GM18951 (cell line): ENCODE data around the gene A1CF.
"Not testable (repeated sequence)": the region's sequence is repeated elsewhere in the genome, so short reads cannot be mapped to it uniquely, and the experiment has no call there.

Source experiments
- POLR2A ChIP-seq: IDR thresholded peaks from 4 replicates; pipeline ENCODE4 v1.6.1; 2011; ENCODE audit warnings: mild to moderate bottlenecking; ENCODE audit not compliant: insufficient read length, insufficient read depth; ENCODE audit errors: extremely low read depth
- in situ Hi-C: fragments of 300-500 bp; cut with MboI; formaldehyde crosslinking; loops from one replicate; pipeline ENCODE4 v1.12.0; 2022; ENCODE audit warnings: low sequenced_read_pairs, mixed read lengths, inconsistent platforms; ENCODE audit not compliant: unreplicated experiment

The A1CF gene, protein sequence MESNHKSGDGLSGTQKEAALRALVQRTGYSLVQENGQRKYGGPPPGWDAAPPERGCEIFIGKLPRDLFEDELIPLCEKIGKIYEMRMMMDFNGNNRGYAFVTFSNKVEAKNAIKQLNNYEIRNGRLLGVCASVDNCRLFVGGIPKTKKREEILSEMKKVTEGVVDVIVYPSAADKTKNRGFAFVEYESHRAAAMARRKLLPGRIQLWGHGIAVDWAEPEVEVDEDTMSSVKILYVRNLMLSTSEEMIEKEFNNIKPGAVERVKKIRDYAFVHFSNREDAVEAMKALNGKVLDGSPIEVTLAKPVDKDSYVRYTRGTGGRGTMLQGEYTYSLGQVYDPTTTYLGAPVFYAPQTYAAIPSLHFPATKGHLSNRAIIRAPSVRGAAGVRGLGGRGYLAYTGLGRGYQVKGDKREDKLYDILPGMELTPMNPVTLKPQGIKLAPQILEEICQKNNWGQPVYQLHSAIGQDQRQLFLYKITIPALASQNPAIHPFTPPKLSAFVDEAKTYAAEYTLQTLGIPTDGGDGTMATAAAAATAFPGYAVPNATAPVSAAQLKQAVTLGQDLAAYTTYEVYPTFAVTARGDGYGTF

DNA sequence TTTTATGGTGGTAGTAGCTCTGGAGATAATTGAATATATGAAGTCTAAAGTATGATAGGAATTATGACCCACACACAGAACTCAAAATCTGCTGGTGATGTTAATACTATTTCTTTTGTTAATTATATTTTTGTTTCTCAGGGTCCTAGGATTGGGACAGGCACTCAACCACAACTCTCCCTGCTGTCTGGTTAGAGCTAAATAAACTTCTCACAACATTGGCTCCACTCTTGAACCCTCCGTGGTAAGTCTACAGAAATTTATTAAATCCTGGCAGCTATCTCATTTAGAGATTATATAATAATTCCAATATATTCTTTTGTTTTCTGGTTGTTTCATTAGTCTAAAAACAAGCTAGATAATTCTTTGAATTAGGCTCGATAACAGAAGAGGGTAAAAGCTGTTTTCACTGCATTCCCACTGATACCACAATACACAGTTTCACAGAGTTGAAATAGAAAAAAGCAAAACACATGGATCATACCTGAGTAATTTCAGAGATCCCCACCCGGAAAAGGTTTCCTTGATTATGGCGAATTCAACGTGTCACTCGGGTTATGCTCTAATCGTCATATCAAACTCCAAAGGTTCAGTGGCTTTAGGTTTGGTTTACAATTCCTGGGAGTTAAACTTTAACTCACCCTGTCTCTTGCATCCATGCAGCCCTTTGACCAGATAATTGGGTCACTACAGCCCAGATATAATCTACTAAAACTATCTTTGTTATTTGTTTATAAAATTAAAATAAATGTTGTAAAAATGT is at the start of gene A1CF:
A1CF (minus strand) TSS at position 531 of the 763 bp plus-strand sequence. CDS start 25,687 bp downstream, outside the sequence.
- in situ Hi-C loops, result no loop called here

DNA sequence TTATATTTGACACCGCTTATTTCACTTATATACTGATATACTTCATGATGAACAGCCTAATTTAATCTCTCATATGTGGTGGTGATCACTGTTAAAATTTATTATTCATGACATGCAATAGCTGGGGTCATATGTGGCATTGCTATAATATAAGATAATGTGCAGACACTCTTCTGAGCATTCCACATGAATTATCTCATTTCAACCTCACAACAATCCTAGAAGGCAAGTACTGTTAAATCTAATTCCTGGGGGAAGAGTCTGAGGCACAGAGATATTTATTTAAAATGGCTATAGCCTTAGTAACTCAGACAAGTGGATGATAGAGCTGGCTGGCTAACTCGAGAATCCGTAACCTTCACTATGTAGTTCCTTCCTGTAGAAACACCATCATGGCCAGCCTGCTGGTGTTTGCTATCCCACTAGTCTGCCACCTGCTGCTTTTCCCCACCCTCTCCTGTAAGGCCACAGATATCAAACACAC is 46.6 kb upstream of the A1CF start:
- in situ Hi-C loops, result no loop called here
- TF ChIP-seq POLR2A, result no peak

More for the DNA sequence above, at the start of gene A1CF:
- TF ChIP-seq POLR2A, result no peak

DNA sequence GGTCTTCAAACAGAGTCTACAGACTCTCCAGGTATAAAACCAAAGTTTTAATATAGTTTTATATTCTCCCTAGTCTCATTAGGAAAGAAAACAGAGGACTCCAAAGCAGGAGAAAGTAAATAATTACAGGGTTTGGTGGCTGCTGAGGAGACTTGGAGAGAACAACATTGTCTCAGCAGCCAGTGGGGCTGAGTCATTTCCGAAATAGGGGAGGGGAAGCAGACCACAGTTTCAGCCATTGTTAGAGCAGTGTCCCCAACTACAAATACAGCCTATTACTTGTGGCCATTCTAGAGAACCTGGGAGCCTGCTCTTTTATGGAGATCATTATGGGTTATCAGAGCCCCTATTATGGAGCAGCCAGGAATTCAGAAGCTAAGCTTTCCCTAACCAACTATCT is 44.2 kb upstream of the A1CF start:
- TF ChIP-seq POLR2A, result no peak
- in situ Hi-C loops, result no loop called here

DNA sequence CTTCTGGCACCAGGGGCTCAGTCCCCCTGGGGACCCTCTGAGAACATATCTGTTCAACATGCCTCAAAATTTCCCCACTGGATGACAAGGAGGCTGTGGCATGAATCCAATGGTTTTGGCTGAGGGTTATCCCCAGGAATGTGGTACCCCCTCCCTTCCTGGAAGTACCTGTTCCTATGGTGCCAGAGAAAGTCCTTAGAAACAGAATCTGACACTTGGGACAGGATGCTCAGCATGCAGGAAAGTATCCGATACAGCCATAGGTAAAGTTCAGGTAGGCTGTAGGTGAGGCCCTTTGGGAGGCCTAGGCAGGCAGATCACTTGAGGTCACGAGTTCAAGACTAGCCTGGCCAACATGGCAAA is 42.7 kb upstream of the A1CF start:
- in situ Hi-C loops, result no loop called here
- no peak for TF ChIP-seq POLR2A

DNA sequence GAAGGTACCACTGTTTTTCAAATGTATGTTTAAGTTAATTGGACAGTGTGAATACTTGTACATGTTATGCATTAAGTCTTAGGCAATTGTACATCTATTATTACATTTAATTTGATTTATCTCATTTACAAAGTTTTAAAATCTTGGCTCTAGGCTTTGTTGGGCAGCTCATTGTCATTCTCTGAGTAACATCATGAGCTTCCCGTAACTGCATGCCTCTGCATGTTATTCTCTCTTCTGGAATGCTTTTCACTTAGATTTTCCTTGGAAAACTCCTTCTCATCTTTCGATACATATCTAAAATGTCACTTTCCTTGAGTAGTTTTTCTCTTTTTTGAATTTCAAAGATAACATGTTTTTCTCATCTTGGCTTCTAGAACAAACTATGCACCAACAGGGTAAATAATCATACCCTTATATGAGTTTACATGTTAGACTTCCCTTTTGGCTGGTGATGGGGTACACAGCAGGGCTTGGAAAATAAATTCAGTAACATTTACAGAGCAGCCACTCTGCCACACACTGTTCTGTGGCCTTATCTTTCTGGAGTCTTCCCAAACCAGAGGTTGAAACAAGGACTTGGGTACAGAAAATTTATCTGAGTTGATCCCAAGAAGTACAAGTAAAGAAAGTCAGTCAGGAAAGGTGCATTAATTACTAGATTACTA is 42.2 kb upstream of the A1CF start:
- in situ Hi-C loops, result no loop called here
- TF ChIP-seq POLR2A, result no peak

DNA sequence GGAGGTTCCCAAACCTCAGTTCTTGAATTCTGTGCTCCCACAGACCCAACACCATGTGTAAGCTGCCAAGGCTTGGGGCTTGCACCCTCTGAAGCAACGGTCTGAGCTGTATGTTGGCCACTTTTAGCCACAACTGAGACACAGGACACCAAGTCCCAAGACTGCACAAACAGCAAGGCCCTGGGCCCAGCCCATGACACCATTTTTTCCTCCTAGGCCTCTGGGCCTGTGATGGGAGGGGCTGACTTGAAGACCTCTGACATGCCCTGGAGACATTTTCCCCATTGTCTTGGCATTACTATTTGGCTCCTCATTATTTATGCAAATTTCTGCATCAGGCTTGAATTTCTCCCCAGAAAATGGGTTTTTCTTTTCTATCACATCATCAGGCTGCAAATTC is 38.0 kb upstream of the A1CF start:
- in situ Hi-C loops, result not testable (repeated sequence)

DNA sequence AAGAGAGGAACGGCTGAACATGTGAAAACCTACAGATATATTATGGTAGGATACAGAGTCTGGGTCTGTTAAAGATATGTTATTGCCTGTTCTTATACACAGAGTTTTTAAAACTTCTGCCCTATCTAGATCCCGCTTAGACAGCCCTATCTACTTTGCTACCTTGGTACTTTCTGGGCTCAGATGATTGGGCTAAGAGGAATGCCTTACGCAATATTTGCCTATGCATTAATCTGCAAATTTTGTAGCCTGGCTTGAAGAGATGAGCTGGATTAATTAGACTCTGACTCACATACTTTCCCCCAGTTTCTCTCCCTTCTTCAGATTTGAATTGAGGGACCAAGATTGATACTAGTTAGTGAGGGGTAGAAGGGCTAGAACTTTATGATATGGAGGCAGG is 33.6 kb upstream of the A1CF start:
- in situ Hi-C loops, result no loop called here
- TF ChIP-seq POLR2A, result no peak

DNA sequence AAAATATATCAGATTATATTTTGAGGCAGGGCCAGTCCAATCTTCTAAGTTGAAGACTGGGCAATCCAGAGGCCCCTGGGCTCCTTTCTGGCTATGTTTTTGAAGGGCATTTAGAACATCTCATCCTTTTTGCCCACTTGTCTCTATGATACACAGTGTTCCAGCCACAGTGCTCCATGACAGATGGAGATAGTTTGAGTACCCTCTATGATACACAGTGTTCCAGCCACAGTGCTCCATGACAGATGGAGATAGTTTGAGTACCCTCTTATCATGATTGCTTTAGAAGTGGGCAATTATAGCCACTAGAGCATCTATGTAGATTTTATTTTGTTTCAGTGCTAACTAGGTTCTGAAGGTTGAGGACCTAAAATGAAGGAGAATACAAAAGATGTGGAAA is 33.1 kb upstream of the A1CF start:
- TF ChIP-seq POLR2A, result no peak
- in situ Hi-C loops, result no loop called here

DNA sequence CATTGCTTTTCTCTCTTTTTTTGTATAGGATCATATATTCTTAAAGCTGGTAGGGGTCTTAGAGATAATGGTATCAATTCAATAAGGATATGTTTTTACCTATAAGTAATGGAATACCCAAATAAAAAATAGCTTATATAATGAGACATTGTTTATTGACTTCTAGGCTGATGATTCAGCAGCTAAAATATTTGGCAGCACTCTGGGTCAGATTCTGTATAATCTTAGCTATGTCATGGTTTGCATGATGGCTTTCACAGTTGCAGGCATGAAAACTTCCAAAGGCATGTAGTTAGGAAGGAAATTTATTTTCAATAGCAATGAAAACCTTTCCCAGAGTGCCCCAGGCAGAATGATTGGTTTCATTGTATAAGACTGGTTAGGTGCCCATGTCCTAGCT is 32.1 kb upstream of the A1CF start:
- in situ Hi-C loops, result no loop called here
- no peak for TF ChIP-seq POLR2A

DNA sequence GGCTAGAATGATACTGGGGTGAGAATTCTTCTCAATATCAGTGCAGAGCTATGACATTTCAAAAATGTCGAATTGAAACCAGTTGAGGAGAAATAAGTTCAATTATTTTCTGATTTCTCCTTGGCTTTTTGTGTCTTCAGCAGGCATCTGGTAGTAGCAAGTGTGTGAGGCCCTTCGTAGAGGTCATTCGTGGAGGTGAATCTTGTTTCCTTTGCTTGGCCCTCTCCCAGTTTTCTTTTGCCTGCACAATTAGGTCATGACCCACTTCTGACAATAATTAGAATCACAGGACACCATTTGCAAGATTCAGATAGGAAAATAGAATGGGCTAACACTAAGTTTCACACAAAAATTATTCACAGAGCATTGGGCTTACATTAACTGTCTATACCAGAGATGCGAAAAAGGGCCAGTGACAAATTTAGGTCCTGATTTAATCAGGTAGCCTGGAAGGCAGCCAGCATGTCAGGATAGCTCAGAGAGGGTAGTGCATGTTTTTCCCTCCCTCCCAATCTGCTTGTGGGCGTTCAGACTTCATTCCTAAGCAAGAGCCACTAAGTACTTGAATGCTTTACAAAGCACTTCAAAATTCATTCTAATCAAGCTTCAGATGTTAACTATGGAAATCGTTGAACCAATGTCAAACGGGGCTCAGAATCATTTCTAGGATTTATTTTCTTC is 24.0 kb upstream of the A1CF start:
- in situ Hi-C loops, result no loop called here

DNA sequence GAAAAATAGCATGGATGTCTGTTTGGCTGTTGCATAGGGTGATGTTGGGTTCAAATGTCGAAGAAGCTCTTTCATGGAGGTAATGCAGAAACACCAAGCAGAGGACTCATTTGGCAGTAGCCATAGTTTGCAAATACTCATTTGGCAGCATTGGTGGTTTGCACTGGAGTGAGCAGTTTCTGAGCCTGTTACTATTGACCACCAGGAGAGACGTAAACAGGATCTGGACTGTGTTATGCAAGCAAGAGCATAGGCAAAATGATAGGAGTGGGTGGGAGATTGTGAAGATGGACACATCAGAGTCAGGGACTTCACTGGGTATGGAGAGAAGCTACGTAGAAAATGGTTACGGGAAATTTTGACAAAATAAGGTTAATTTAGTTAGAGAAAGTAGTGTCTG is 22.9 kb upstream of the A1CF start:
- no peak for TF ChIP-seq POLR2A
- in situ Hi-C loops, result no loop called here

More for the DNA sequence above, 24.0 kb upstream of the A1CF start:
- no peak for TF ChIP-seq POLR2A

DNA sequence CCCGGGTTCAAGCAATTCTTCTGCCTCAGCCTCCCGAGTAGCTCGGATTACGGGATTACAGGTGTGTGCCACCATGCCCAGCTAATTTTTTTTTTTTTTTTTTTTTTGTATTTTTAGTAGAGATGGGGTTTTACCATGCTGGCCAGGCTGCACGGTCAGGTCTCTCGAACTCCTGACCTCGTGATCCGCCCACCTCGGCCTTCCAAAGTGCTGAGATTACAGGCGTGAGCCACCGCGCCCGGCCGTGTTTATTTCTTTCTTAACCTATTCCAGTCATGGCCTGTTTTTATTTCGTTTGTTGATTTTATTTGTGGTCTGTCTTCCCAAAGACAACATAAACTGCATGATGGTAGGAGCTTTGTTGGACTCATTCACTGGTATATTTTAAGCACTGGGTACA is 20.4 kb upstream of the A1CF start:
- in situ Hi-C loops, result not testable (repeated sequence)

DNA sequence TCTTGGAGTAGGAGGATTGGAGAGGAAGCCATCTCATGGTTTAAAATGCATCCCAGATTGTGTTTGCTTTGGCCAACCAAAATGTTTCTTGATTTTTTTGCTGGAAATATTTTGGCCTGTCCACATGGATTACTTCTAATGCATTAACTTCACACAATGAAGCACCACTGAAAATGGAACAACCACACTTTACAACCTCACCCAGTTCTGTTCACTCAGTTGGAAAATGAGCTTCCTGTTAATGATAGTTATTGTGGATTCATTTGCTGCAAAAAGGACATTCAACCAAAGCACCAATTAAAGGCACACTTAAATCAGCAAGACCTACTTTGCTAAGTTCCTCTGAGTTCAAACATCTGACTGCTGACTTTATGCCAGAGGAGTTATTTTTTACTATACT is 11.3 kb upstream of the A1CF start:
- no peak for TF ChIP-seq POLR2A
- in situ Hi-C loops, result no loop called here
